K562 (cell line): ENCODE results near the gene CPE. TPM values are rescaled to one million over a fixed set of nuclear protein-coding genes. Genes with fewer than 3 reads are reported as not detected.

Experiments
- ATF7 ChIP-seq: fragments of 450-650 bp; IDR thresholded peaks from 2 replicates; pipeline ENCODE4 v1.7.1; 2014; ENCODE audit warnings: mild to moderate bottlenecking, moderate library complexity
- CBFA2T2 ChIP-seq: fragments of 450-650 bp; conservative IDR thresholded peaks from 2 replicates; pipeline ENCODE4 v1.6.1; 2017; ENCODE audit warnings: mild to moderate bottlenecking
- CCNT2 ChIP-seq: IDR thresholded peaks from 2 replicates; pipeline ENCODE4 v1.6.1; 2011; ENCODE audit warnings: borderline replicate concordance, low read depth, mild to moderate bottlenecking, moderate library complexity, mixed read lengths, low read length; ENCODE audit not compliant: insufficient read length; ENCODE audit errors: extremely low read depth
- CTCF ChIP-seq, 3 experiments: IDR thresholded peaks in 2 of 3; conservative IDR thresholded peaks in 1 of 3; 2 replicates each; pipeline ENCODE4 v1.5.1; 2011 to 2012; ENCODE audit warnings: low read length in 3 of 3, mild to moderate bottlenecking in 3 of 3, control low read depth in 2 of 3, improper control_type of control experiment in 1 of 3, inconsistent platforms in 1 of 3, low read depth in 1 of 3, mixed read lengths in 1 of 3, moderate library complexity in 1 of 3; ENCODE audit not compliant: insufficient read depth in 2 of 3
- DDX20 ChIP-seq: fragments of 450-650 bp; IDR thresholded peaks from 2 replicates; pipeline ENCODE4 v1.6.1; 2016; ENCODE audit warnings: missing genetic modification characterization, low read depth, mild to moderate bottlenecking, missing compliant biosample characterization, moderate library complexity
- EP400 ChIP-seq: fragments of 450-650 bp; IDR thresholded peaks from 2 replicates; pipeline ENCODE4 v1.6.1; 2017; ENCODE audit warnings: antibody characterized with exemption, mild to moderate bottlenecking, moderate library complexity
- ETV5 ChIP-seq: sonication (generic); formaldehyde crosslinking; IDR thresholded peaks from 2 replicates; pipeline ENCODE4 v1.4.0; 2020; ENCODE audit warnings: low read depth, mild to moderate bottlenecking, missing genetic modification reagents
- ETV6 ChIP-seq, 3 experiments: fragments of 150-350 bp in 1 of 3; sonication (generic) in 1 of 3; formaldehyde crosslinking in 1 of 3; IDR thresholded peaks; 2 replicates each; pipeline versions ENCODE4 v1.6.1 to v1.8.0; 2014 to 2022; ENCODE audit warnings: borderline replicate concordance in 2 of 3, low read depth in 2 of 3, antibody characterized with exemption in 1 of 3, low read length in 1 of 3, mild to moderate bottlenecking in 1 of 3, missing genetic modification reagents in 1 of 3
- EWSR1 ChIP-seq: fragments of 450-650 bp; IDR thresholded peaks from 2 replicates; pipeline ENCODE4 v1.6.1; 2018; ENCODE audit warnings: borderline replicate concordance, mild to moderate bottlenecking, low read depth, moderate library complexity; ENCODE audit not compliant: partially characterized antibody
- FOXJ2 ChIP-seq: fragments of 200-800 bp; sonication (Bioruptor generic); IDR thresholded peaks from 2 replicates; pipeline ENCODE4 v1.6.1; 2016; ENCODE audit warnings: missing genetic modification characterization, missing compliant biosample characterization
- JUN ChIP-seq, 2 experiments: sonication (generic) in 1 of 2; formaldehyde crosslinking in 1 of 2; IDR thresholded peaks; 2 replicates each; pipeline versions ENCODE4 v1.6.1 to v1.8.0; 2012 to 2022; ENCODE audit warnings: borderline replicate concordance in 2 of 2, mild to moderate bottlenecking in 2 of 2, improper control_type of control experiment in 1 of 2, low read depth in 1 of 2, low read length in 1 of 2, missing genetic modification reagents in 1 of 2
- KLF13 ChIP-seq: fragments of 450-650 bp; IDR thresholded peaks from 2 replicates; pipeline ENCODE4 v1.6.1; 2016; ENCODE audit warnings: missing genetic modification characterization, low read depth, mild to moderate bottlenecking, missing compliant biosample characterization, moderate library complexity, borderline replicate concordance
- NCOA1 ChIP-seq: fragments of 450-650 bp; IDR thresholded peaks from 2 replicates; pipeline ENCODE4 v1.6.1; 2016; ENCODE audit warnings: low read depth
- NELFE ChIP-seq: IDR thresholded peaks from 2 replicates; pipeline ENCODE4 v1.6.1; 2011; ENCODE audit warnings: mild to moderate bottlenecking; ENCODE audit not compliant: insufficient read depth, insufficient read length
- SAFB ChIP-seq: fragments of 200-400 bp; formaldehyde crosslinking; IDR thresholded peaks from 2 replicates; pipeline ENCODE4 v1.6.1; 2017; ENCODE audit warnings: low read depth, low read length, borderline replicate concordance
- SMAD4 ChIP-seq: fragments of 250-450 bp; sonication (Bioruptor Pico); conservative IDR thresholded peaks from 2 replicates; pipeline ENCODE4 v1.8.0; 2021; ENCODE audit warnings: inconsistent platforms, mild to moderate bottlenecking, moderate library complexity
- SMARCC2 ChIP-seq: fragments of 450-650 bp; IDR thresholded peaks from 2 replicates; pipeline ENCODE4 v1.6.1; 2017; ENCODE audit warnings: antibody characterized with exemption, moderate library complexity, mild to moderate bottlenecking, low read depth
- SP2 ChIP-seq: IDR thresholded peaks from 2 replicates; pipeline ENCODE4 v1.6.1; 2011; ENCODE audit warnings: mild to moderate bottlenecking, low read depth, low read length, moderate library complexity; ENCODE audit not compliant: poor library complexity, severe bottlenecking; ENCODE audit errors: extremely low read depth
- SREBF2 ChIP-seq: sonication (generic); formaldehyde crosslinking; IDR thresholded peaks from 2 replicates; pipeline ENCODE4 v1.4.0; 2020; ENCODE audit warnings: mild to moderate bottlenecking, missing genetic modification reagents
- STAT5A ChIP-seq: IDR thresholded peaks from 2 replicates; pipeline ENCODE4 v1.6.1; 2012; ENCODE audit warnings: low read length, inconsistent platforms, borderline replicate concordance
- SUPT5H ChIP-seq: fragments of 450-650 bp; IDR thresholded peaks from 2 replicates; pipeline ENCODE4 v1.6.1; 2016
- TRIM24 ChIP-seq, 2 experiments: fragments of 450-650 bp; IDR thresholded peaks; 2 replicates each; pipeline ENCODE4 v1.6.1; 2016
- ZNF121 ChIP-seq: sonication (generic); formaldehyde crosslinking; conservative IDR thresholded peaks from 2 replicates; pipeline ENCODE4 v1.8.0; 2022; ENCODE audit warnings: missing genetic modification reagents
- polyA plus RNA-seq, 8 experiments: library from polyadenylated mRNA; depleted of rRNA in 4 of 8; stranded (reverse) in 5 of 8; unstranded in 3 of 8; fragments of >200 nt; fragmentation: Nextera tagmentation in 2 of 8; fragmentation: Illumina TruSeq in 1 of 8; extraction: Ambion mirVana in 2 of 8; extraction: Trizol in 1 of 8; gene quantifications; 2 replicates each; pipeline versions ENCODE4 v1.2.1 to v1.2.3, GENCODE V29; 2011 to 2014; ENCODE audit warnings: inconsistent platforms in 1 of 8, missing spikeins in 1 of 8
- total RNA-seq, 7 experiments: library from RNA; depleted of rRNA in 6 of 7; stranded (reverse); fragments of >200 nt in 6 of 7; fragmentation: Illumina TruSeq in 2 of 7; extraction: Trizol in 2 of 7; gene quantifications; 2 replicates each; pipeline versions ENCODE4 v1.2.1 to v1.2.3, GENCODE V29; 2011 to 2021; ENCODE audit warnings: low replicate concordance in 1 of 7

CPE gene
- total and polyA plus RNA-seq, 9 of the 15 experiments (the other 6 are each of a cell fraction or from before 2014, with no cell fraction given), result 0.04 to 0.16 (median 0.06) TPM; not detected in 4

- TF ChIP-seq CBFA2T2 (peak; percentile 79), SAFB (no peak), TRIM24 (IDR thresholded peaks at IDR 0.05) (peak; percentile 70 to 82; a peak in 3 of 4 replicates), NCOA1 (peak; percentile 90), STAT5A (peak; percentile 60; the same call in 1 of the 2 replicates), KLF13 (peak; percentile 46; the same call in 1 of the 2 replicates), EWSR1 (no peak), NELFE (no peak), SMAD4 (CRISPR knock-in tag) (peak; percentile 96), JUN (IDR thresholded peaks at IDR 0.05; ENCODE audit: borderline replicate concordance, low read depth, low read length) (peak; percentile 97), JUN (CRISPR knock-in tag; IDR thresholded peaks at IDR 0.05; ENCODE audit: borderline replicate concordance) (no peak), ETV5 (CRISPR knock-in tag) (no peak), DDX20 (tag) (peak; percentile 67; the same call in 1 of the 2 replicates), CTCF (IDR thresholded peaks at IDR 0.05 in 2 of 3, conservative IDR thresholded peaks at IDR 0.05 in 1 of 3; ENCODE audit: insufficient read depth in 2 of 3, low read depth in 1 of 3, low read length in 3 of 3) (peak in 1 of 3 experiments; percentile 4; a peak in 1 of 6 replicates), ZNF121 (CRISPR knock-in tag) (no peak), SMARCC2 (peak; percentile 92), SUPT5H (0 out of 2 replicates have a peak, but pooled peaks have one; percentile 37), ETV6 (IDR thresholded peaks at IDR 0.05; ENCODE audit: borderline replicate concordance in 1 of 2, low read depth in 2 of 2, low read length in 1 of 2) (no peak), ETV6 (CRISPR knock-in tag; IDR thresholded peaks at IDR 0.05; ENCODE audit: borderline replicate concordance) (no peak), FOXJ2 (tag) (0 out of 2 replicates have a peak, but pooled peaks have one; percentile 6), SP2 (no peak), CCNT2 (peak; percentile 80), ATF7 (peak; percentile 95), EP400 (peak; percentile 52), SREBF2 (no peak)
Observed at GRCh38 chr4:165476214-165477098, 97.6 kb downstream of the CPE start (continued).
